HEK293 (cell line): ENCODE measurements around the gene SUPV3L1.
A peak's percentile ranks its signal among the peaks of the same experiment; 100 is the strongest.

Experiments
- CTCF ChIA-PET: fragments of 350-600 bp; formaldehyde crosslinking; extraction: SDS; loops from one replicate; lab custom pipeline; 2021; ENCODE audit warnings: antibody characterized with exemption; lab: Yijun Ruan, JAX
- POLR2A ChIA-PET: fragments of 300-600 bp; formaldehyde crosslinking; extraction: SDS; loops from one replicate; lab custom pipeline; 2020; ENCODE audit warnings: antibody characterized with exemption, inconsistent platforms; lab: Yijun Ruan, JAX
- H3K27ac ChIP-seq: fragments of 200-500 bp; sonication (Bioruptor generic); 2 replicates; pipeline ENCODE4 v1.5.1; 2014; ENCODE audit warnings: low read depth, low read length, control low read depth, inconsistent platforms; ENCODE audit errors: extremely low read depth
- H3K36me3 ChIP-seq, 2 experiments: fragments of 200-500 bp in 1 of 2; sonication (Bioruptor generic) in 1 of 2; 1 replicate in 1 of 2; 2 replicates in 1 of 2; pipeline ENCODE4 v1.5.1; 2014 to 2017; ENCODE audit warnings: inconsistent platforms in 2 of 2, low read length in 2 of 2; ENCODE audit not compliant: control insufficient read depth in 2 of 2, insufficient read depth in 1 of 2
- H3K4me1 ChIP-seq: fragments of 200-500 bp; sonication (Bioruptor generic); 2 replicates; pipeline ENCODE4 v1.5.1; 2014; ENCODE audit warnings: mild to moderate bottlenecking, low read length, inconsistent platforms; ENCODE audit not compliant: control insufficient read depth, insufficient read depth
- H3K4me3 ChIP-seq: 2 replicates; pipeline ENCODE4 v1.5.1; 2011; ENCODE audit warnings: low read depth, mild to moderate bottlenecking, control low read depth, low read length, moderate library complexity
- H3K9me3 ChIP-seq: fragments of 200-500 bp; sonication (Bioruptor generic); 2 replicates; pipeline ENCODE4 v1.5.1; 2014; ENCODE audit warnings: low read depth, low read length, inconsistent platforms; ENCODE audit not compliant: control insufficient read depth, insufficient read depth
- AEBP2 ChIP-seq: fragments of 450-650 bp; formaldehyde crosslinking; IDR thresholded peaks from 2 replicates; pipeline ENCODE4 v1.5.1; 2016; ENCODE audit warnings: missing biosample characterization, missing genetic modification characterization, borderline replicate concordance
- BCL6B ChIP-seq: fragments of 450-650 bp; formaldehyde crosslinking; IDR thresholded peaks from 2 replicates; pipeline ENCODE4 v1.5.1; 2017; ENCODE audit warnings: missing biosample characterization, missing genetic modification characterization
- KLF10 ChIP-seq: fragments of 450-650 bp; IDR thresholded peaks from 2 replicates; pipeline ENCODE4 v1.5.1; 2018; ENCODE audit warnings: missing biosample characterization, mild to moderate bottlenecking, missing genetic modification characterization
- KLF17 ChIP-seq: fragments of 450-650 bp; formaldehyde crosslinking; IDR thresholded peaks from 2 replicates; pipeline ENCODE4 v1.5.1; 2016; ENCODE audit warnings: missing biosample characterization, missing genetic modification characterization
- PRDM6 ChIP-seq: fragments of 450-650 bp; formaldehyde crosslinking; IDR thresholded peaks from 2 replicates; pipeline ENCODE4 v1.5.1; 2017; ENCODE audit warnings: missing biosample characterization, missing genetic modification characterization
- SCRT1 ChIP-seq: fragments of 450-650 bp; formaldehyde crosslinking; IDR thresholded peaks from 2 replicates; pipeline ENCODE4 v1.5.1; 2016; ENCODE audit warnings: missing biosample characterization, missing genetic modification characterization, borderline replicate concordance
- WT1 ChIP-seq: fragments of 450-650 bp; formaldehyde crosslinking; IDR thresholded peaks from 2 replicates; pipeline ENCODE4 v1.5.1; 2016; ENCODE audit warnings: missing biosample characterization, missing genetic modification characterization
- YY1 ChIP-seq: fragments of 450-650 bp; formaldehyde crosslinking; IDR thresholded peaks from 2 replicates; pipeline ENCODE4 v1.5.1; 2018; ENCODE audit warnings: missing biosample characterization, missing genetic modification characterization
- ZBTB48 ChIP-seq: fragments of 450-650 bp; formaldehyde crosslinking; IDR thresholded peaks from 2 replicates; pipeline ENCODE4 v1.5.1; 2016; ENCODE audit warnings: missing biosample characterization, missing genetic modification characterization
- ZBTB6 ChIP-seq: fragments of 450-650 bp; formaldehyde crosslinking; IDR thresholded peaks from 2 replicates; pipeline ENCODE4 v1.5.1; 2017; ENCODE audit warnings: missing biosample characterization, missing genetic modification characterization
- ZNF121 ChIP-seq: fragments of 450-650 bp; formaldehyde crosslinking; IDR thresholded peaks from 2 replicates; pipeline ENCODE4 v1.5.1; 2016; ENCODE audit warnings: missing biosample characterization, missing genetic modification characterization
- ZNF18 ChIP-seq: fragments of 450-650 bp; formaldehyde crosslinking; IDR thresholded peaks from 2 replicates; pipeline ENCODE4 v1.5.1; 2016; ENCODE audit warnings: missing biosample characterization, missing genetic modification characterization
- ZNF223 ChIP-seq: fragments of 450-650 bp; formaldehyde crosslinking; IDR thresholded peaks from 2 replicates; pipeline ENCODE4 v1.5.1; 2016; ENCODE audit warnings: missing biosample characterization, missing genetic modification characterization
- ZNF335 ChIP-seq: fragments of 450-650 bp; formaldehyde crosslinking; conservative IDR thresholded peaks from 2 replicates; pipeline ENCODE4 v1.5.1; 2016; ENCODE audit warnings: missing biosample characterization, missing genetic modification characterization
- ZNF423 ChIP-seq: fragments of 450-650 bp; formaldehyde crosslinking; IDR thresholded peaks from 2 replicates; pipeline ENCODE4 v1.5.1; 2016; ENCODE audit warnings: missing biosample characterization, missing genetic modification characterization
- ZNF473 ChIP-seq: fragments of 450-650 bp; formaldehyde crosslinking; IDR thresholded peaks from 2 replicates; pipeline ENCODE4 v1.5.1; 2017; ENCODE audit warnings: missing biosample characterization, missing genetic modification characterization
- ZNF549 ChIP-seq: fragments of 450-650 bp; IDR thresholded peaks from 2 replicates; pipeline ENCODE4 v1.5.1; 2018; ENCODE audit warnings: missing biosample characterization, missing genetic modification characterization, mild to moderate bottlenecking, inconsistent platforms, moderate library complexity
- ZNF623 ChIP-seq: fragments of 450-650 bp; formaldehyde crosslinking; IDR thresholded peaks from 2 replicates; pipeline ENCODE4 v1.5.1; 2016; ENCODE audit warnings: missing biosample characterization, missing genetic modification characterization
- ZNF677 ChIP-seq: fragments of 450-650 bp; IDR thresholded peaks from 2 replicates; pipeline ENCODE4 v1.5.0; 2018; ENCODE audit warnings: missing biosample characterization, mild to moderate bottlenecking, missing genetic modification characterization, moderate library complexity
- ZNF704 ChIP-seq: fragments of 450-650 bp; formaldehyde crosslinking; IDR thresholded peaks from 2 replicates; pipeline ENCODE4 v1.5.1; 2016; ENCODE audit warnings: missing biosample characterization, missing genetic modification characterization
- ZSCAN4 ChIP-seq: fragments of 450-650 bp; formaldehyde crosslinking; IDR thresholded peaks from 2 replicates; pipeline ENCODE4 v1.5.1; 2017; ENCODE audit warnings: missing biosample characterization, missing genetic modification characterization

Gene SUPV3L1

GRCh38 chr10:69182005-69182404 lies 2.0 kb downstream of the SUPV3L1 start:
- no peaks in the 10 kb centered on the region for H3K9me3 ChIP-seq
- peaks cover 11 to 32% of the 10 kb centered on the region in 2 experiments; a peak in 2 of 3 replicates for H3K36me3 ChIP-seq
- ChIA-PET CTCF (no interaction called here), POLR2A (no interaction called here)
- H3K4me3 ChIP-seq = no peak overlapping the region
- H3K4me1 ChIP-seq = no peaks in the 10 kb centered on the region
- TF ChIP-seq ZNF121 (tag by site-specific recombination) (peak; percentile 66; the same call in 1 of the 2 replicates), ZNF423 (no peak)
- no peak overlapping the region for H3K27ac ChIP-seq

- no peaks in the 10 kb centered on the region for H3K9me3 ChIP-seq
- CTCF ChIA-PET = interaction anchor here (0.6 to 1.2 kb wide), 3 partner anchors 9 to 26 kb away, joined by 3 to 4 read pairs (median 3); no protein-coding TSS in a partner anchor
- POLR2A ChIA-PET = no interaction called here
- no peak overlapping the region for H3K27ac ChIP-seq
- H3K36me3 ChIP-seq = peaks cover 26 to 63% of the 10 kb centered on the region in 2 experiments
- TF ChIP-seq YY1 (tag by site-specific recombination) (no peak), SCRT1 (tag by site-specific recombination) (no peak), ZBTB48 (tag by site-specific recombination) (no peak), ZSCAN4 (tag by site-specific recombination) (no peak), BCL6B (tag by site-specific recombination) (peak; percentile 52; the same call in 1 of the 2 replicates), ZNF18 (tag by site-specific recombination) (no peak), ZNF335 (no peak)
- no peaks in the 10 kb centered on the region for H3K4me1 ChIP-seq
- no peak overlapping the region for H3K4me3 ChIP-seq
These were observed 6.5 kb downstream of the SUPV3L1 start for GRCh38 chr10:69186524-69186923.

GRCh38 chr10:69201045-69201444 lies 21.0 kb downstream of the SUPV3L1 start:
- Histone ChIP-seq H3K9me3 (no peaks in the 10 kb centered on the region), H3K36me3 (peaks cover 39 to 61% of the 10 kb centered on the region in 2 experiments), H3K4me3 (no peak overlapping the region), H3K4me1 (no peaks in the 10 kb centered on the region), H3K27ac (no peak overlapping the region)
- CTCF ChIA-PET = interaction anchor here (0.7 to 1.1 kb wide), 2 partner anchors 11 to 14 kb away, joined by 4 to 5 read pairs; no protein-coding TSS in a partner anchor
- POLR2A ChIA-PET = interaction anchor here (0.7 kb wide), 2 partner anchors 11 to 246 kb away, joined by 3 read pairs; no protein-coding TSS in a partner anchor
- TF ChIP-seq ZNF473 (no peak), KLF10 (tag by site-specific recombination) (no peak), ZNF704 (no peak), ZNF549 (tag by site-specific recombination) (no peak), KLF17 (tag by site-specific recombination) (no peak), WT1 (0 out of 2 replicates have a peak, but pooled peaks have one; percentile 39), PRDM6 (no peak), ZNF623 (no peak), ZNF223 (no peak), AEBP2 (no peak), ZNF677 (tag by site-specific recombination) (no peak), ZBTB6 (tag by site-specific recombination) (no peak)
